HFF-Myc (cell line): ENCODE results near the gene SAMD4A.

Experiments used
- DNase-seq: peaks from one replicate; pipeline ENCODE4 v3.0.0-alpha.2; 2011; ENCODE audit warnings: low read depth; ENCODE audit errors: extremely low read depth
- H3K4me3 ChIP-seq: replicated peaks from 2 replicates; pipeline ENCODE4 v1.5.1; 2011; ENCODE audit warnings: low read depth, mild to moderate bottlenecking, control low read depth, low read length
- CTCF ChIP-seq: IDR thresholded peaks from 2 replicates; pipeline ENCODE4 v1.5.1; 2012; ENCODE audit warnings: mild to moderate bottlenecking, low read depth, low read length, control low read depth; ENCODE audit errors: missing control alignments

Gene SAMD4A

GRCh38 chr14:54804538-54805041 lies 237.7 kb downstream of the SAMD4A start:
- no peak overlapping the region for H3K4me3 ChIP-seq
- no peak for TF ChIP-seq CTCF

GRCh38 chr14:54805070-54805444 lies 238.1 kb downstream of the SAMD4A start:
- TF ChIP-seq CTCF = no peak

More at GRCh38 chr14:54804538-54805041, 237.7 kb downstream of the SAMD4A start:
- DNase-seq = no peak

GRCh38 chr14:54805445-54806322 lies 238.8 kb downstream of the SAMD4A start:
- TF ChIP-seq CTCF = peak; percentile 97
- DNase-seq = peak; percentile 66
- H3K4me3 ChIP-seq = no peak overlapping the region

More at GRCh38 chr14:54805070-54805444, 238.1 kb downstream of the SAMD4A start:
- H3K4me3 ChIP-seq = no peak overlapping the region
- DNase-seq = no peak

- no peak for TF ChIP-seq CTCF
- DNase-seq = no peak
- no peak overlapping the region for H3K4me3 ChIP-seq
Measured at GRCh38 chr14:54806616-54807015, 239.7 kb downstream of the SAMD4A start.

GRCh38 chr14:54807428-54807827 lies 240.5 kb downstream of the SAMD4A start:
- no peak for DNase-seq
- no peak for TF ChIP-seq CTCF

GRCh38 chr14:54807881-54808280 lies 241.0 kb downstream of the SAMD4A start:
- H3K4me3 ChIP-seq = no peak overlapping the region
- TF ChIP-seq CTCF = no peak
- DNase-seq = no peak

More at GRCh38 chr14:54807428-54807827, 240.5 kb downstream of the SAMD4A start:
- no peak overlapping the region for H3K4me3 ChIP-seq
